Left renal pelvis (tissue), 4 donors: ENCODE results near the gene PARVB. TPM values are rescaled to one million over a fixed set of nuclear protein-coding genes. Genes with fewer than 3 reads are reported as not detected.

Source experiments
- DNase-seq, 4 donors: peaks; one replicate each; pipeline ENCODE4 v3.0.0-alpha.2; 2013; ENCODE audit warnings: low read depth in 4 of 4, low spot score in 3 of 4
- polyA plus RNA-seq, 4 donors: library from polyadenylated mRNA; unstranded; fragments of 120-200 nt; gene quantifications; one replicate each; pipeline ENCODE4 v1.2.1, GENCODE V29; 2013; ENCODE audit not compliant: insufficient read length in 4 of 4

PARVB gene
- polyA plus RNA-seq, 4 donors: 14.6 to 24.2 (median 20.2) TPM

GRCh38 chr22:44025171-44026065 lies 1.3 kb downstream of the PARVB start:
- no peak for DNase-seq

GRCh38 chr22:44026066-44026629 lies 2.0 kb downstream of the PARVB start:
- DNase-seq: no peak

- DNase-seq: no peak
These were observed 2.8 kb downstream of the PARVB start for GRCh38 chr22:44026630-44027511.

- DNase-seq: no peak
These were observed 4.0 kb downstream of the PARVB start for GRCh38 chr22:44028091-44028490.

- no peak for DNase-seq
These were observed 5.0 kb downstream of the PARVB start for GRCh38 chr22:44029069-44029468.

- DNase-seq: no peak
These were observed 6.1 kb downstream of the PARVB start for GRCh38 chr22:44030051-44030701.

GRCh38 chr22:44030702-44031082 lies 6.6 kb downstream of the PARVB start:
- DNase-seq: no peak

GRCh38 chr22:44031158-44031952 lies 7.3 kb downstream of the PARVB start:
- no peak for DNase-seq

GRCh38 chr22:44032126-44032730 lies 8.1 kb downstream of the PARVB start:
- no peak for DNase-seq

- no peak for DNase-seq
These were observed 9.2 kb downstream of the PARVB start for GRCh38 chr22:44033287-44033686.

- DNase-seq: peak in 1 of 4 donors; percentile 68
These were observed 9.6 kb downstream of the PARVB start for GRCh38 chr22:44033694-44034093.

GRCh38 chr22:44037519-44038375 lies 13.6 kb downstream of the PARVB start:
- DNase-seq: no peak

- DNase-seq: no peak
These were observed 15.6 kb downstream of the PARVB start for GRCh38 chr22:44039566-44040171.

GRCh38 chr22:44042249-44043218 lies 18.4 kb downstream of the PARVB start:
- no peak for DNase-seq

- DNase-seq: no peak
These were observed 21.0 kb downstream of the PARVB start for GRCh38 chr22:44045145-44045544.

GRCh38 chr22:44046485-44047141 lies 22.5 kb downstream of the PARVB start:
- no peak for DNase-seq
